ENCODE data around the gene NGEF. TPM values are rescaled to one million over a fixed set of nuclear protein-coding genes. Genes with fewer than 3 reads are reported as not detected.

Gene NGEF
- total and polyA plus RNA-seq, 10 of the 15 experiments (the other 5 are each of a cell fraction or from before 2014, with no cell fraction given), result 0.12 TPM; not detected in 9

GRCh38 chr2:233013650-233014049 is 594 bp upstream of the NGEF start:
- in situ Hi-C loops (cut with MboI), result no loop called here

More at GRCh38 chr2:233013650-233014049, 594 bp upstream of the NGEF start:
- SMC1A ChIA-PET (ENCODE audit: uncharacterized antibody, unreplicated experiment), result no interaction called here
- no peak for TF ChIP-seq SMC3 (IDR thresholded peaks at IDR 0.05; ENCODE audit: borderline replicate concordance, low read length)
- no peak for TF ChIP-seq MTA3 (IDR thresholded peaks at IDR 0.05; ENCODE audit: borderline replicate concordance, low read length)
- TF ChIP-seq SP1 (IDR thresholded peaks at IDR 0.05; ENCODE audit: low read depth, low read length), result no peak
- TF ChIP-seq ZSCAN29 (IDR thresholded peaks at IDR 0.05), result no peak
- TF ChIP-seq IRF5 (IDR thresholded peaks at IDR 0.05; ENCODE audit: borderline replicate concordance), result no peak
- TF ChIP-seq NR2C2 (IDR thresholded peaks at IDR 0.05; ENCODE audit: borderline replicate concordance, control insufficient read depth, insufficient read length, low read depth), result no peak
- H3K9me3 ChIP-seq (replicated peaks; ENCODE audit: control insufficient read depth, insufficient read depth, low read length), result no peaks in the 10 kb centered on the region
- CTCF ChIA-PET, result no interaction called here
- H2AFZ ChIP-seq (ENCODE audit: control insufficient read depth, low read depth, low read length), result no peak overlapping the region
- H3K4me3 ChIP-seq, result no peak overlapping the region
- H3K4me1 ChIP-seq (ENCODE audit: control insufficient read depth, insufficient read depth, low read length), result no peaks in the 10 kb centered on the region; the same call in 1 of the 2 replicates
- RAD21 ChIA-PET (ENCODE audit: unreplicated experiment), result no interaction called here
- WGBS (ENCODE audit: insufficient coverage, insufficient replicate concordance, low lambda C conversion rate, missing lambda C conversion rate), result 46% methylated on average over 1 of the region's 1 CpG
- H3K27me3 ChIP-seq (replicated peaks in 1 of 2; ENCODE audit: control insufficient read depth in 2 of 2, insufficient read depth in 2 of 2, low read length in 1 of 2), result no peaks in the 10 kb centered on the region
- DNase-seq (ENCODE audit: low read depth, low spot score), result no peak
- BruUV-seq (replicated peaks), result no TSS peak
- no peaks in the 10 kb centered on the region for H3K79me2 ChIP-seq (ENCODE audit: control insufficient read depth, insufficient read depth, low read length)
- no peaks in the 10 kb centered on the region for H3K36me3 ChIP-seq (ENCODE audit: control insufficient read depth in 2 of 2, insufficient read depth in 2 of 2, low read length in 1 of 2)
- intact Hi-C loops (cut with micrococcal nuclease; ENCODE audit: unreplicated experiment), result no loop called here
- H4K20me1 ChIP-seq (ENCODE audit: control insufficient read depth, insufficient read depth), result no peaks in the 10 kb centered on the region
- FAIRE-seq, result no peak
- POLR2A ChIA-PET, result no interaction called here
- H3K27ac ChIP-seq (ENCODE audit: control insufficient read depth, insufficient read depth), result no peak overlapping the region
- H3K9ac ChIP-seq (ENCODE audit: control insufficient read depth, insufficient read depth, low read length), result no peak overlapping the region
- no peak for ATAC-seq
- no peak overlapping the region for H3K4me2 ChIP-seq (ENCODE audit: control insufficient read depth, insufficient read depth)
